Nephron progenitor cell (in vitro differentiated cells): Measurements from ENCODE around the gene ST7.
A peak's percentile ranks its signal among the peaks of the same experiment; 100 is the strongest.

Experiments
- DNase-seq: peaks from one replicate; pipeline ENCODE4 v3.0.0; 2021
- H3K27ac Mint-ChIP-seq: 2 replicates; pipeline ENCODE4 v1.8.0; 2021; ENCODE audit warnings: mild to moderate bottlenecking, moderate library complexity, mixed read lengths
- H3K27me3 Mint-ChIP-seq: 2 replicates; pipeline ENCODE4 v1.8.0; 2021; ENCODE audit warnings: mild to moderate bottlenecking, low read depth, mixed read lengths; ENCODE audit not compliant: poor library complexity
- H3K36me3 Mint-ChIP-seq: 2 replicates; pipeline ENCODE4 v1.8.0; 2021; ENCODE audit warnings: low read depth, mixed read lengths
- H3K4me1 Mint-ChIP-seq: 2 replicates; pipeline ENCODE4 v1.8.0; 2021; ENCODE audit warnings: mixed read lengths
- H3K4me3 Mint-ChIP-seq: 2 replicates; pipeline ENCODE4 v1.8.0; 2021; ENCODE audit warnings: mild to moderate bottlenecking, moderate library complexity, mixed read lengths
- H3K9me3 Mint-ChIP-seq: 2 replicates; pipeline ENCODE4 v1.8.0; 2021; ENCODE audit warnings: mild to moderate bottlenecking, moderate library complexity, mixed read lengths
- CTCF ChIP-seq: fragments of 200-600 bp; sonication (generic); IDR thresholded peaks from 2 replicates; pipeline ENCODE4 v1.5.0; 2021; ENCODE audit warnings: antibody characterized with exemption

Gene ST7

DNA sequence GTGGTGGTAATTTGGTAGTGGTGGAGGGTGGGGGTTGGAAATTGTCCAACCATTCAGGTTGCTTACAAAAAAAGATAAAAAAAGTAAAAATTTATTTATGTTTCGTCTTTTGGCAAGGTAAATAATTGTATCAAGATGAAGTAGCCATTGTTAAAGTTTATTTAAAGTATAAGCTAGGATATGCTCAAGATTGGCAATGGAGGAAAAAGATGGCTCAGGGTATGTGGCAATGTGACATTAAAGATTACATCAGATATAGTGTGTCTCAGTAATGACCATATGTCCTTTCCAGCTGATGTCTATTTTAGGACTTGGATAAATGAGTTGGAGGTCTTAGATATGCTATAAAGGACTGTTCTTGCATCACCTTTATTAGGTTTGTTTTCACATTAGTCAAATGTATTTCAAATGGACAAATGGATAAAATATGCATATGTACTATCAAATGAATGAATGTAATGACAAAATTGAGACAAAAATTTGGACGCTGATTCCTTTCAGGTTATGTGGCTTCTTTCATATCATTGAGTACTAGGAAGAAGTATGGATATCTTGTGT is 60.9 kb downstream of the ST7 start:
- Mint-ChIP-seq H3K27ac (no peak overlapping the region), H3K4me3 (no peak overlapping the region), H3K27me3 (no peaks in the 10 kb centered on the region), H3K4me1 (peaks cover 6% of the 10 kb centered on the region), H3K36me3 (no peaks in the 10 kb centered on the region), H3K9me3 (no peaks in the 10 kb centered on the region)
- no peak for DNase-seq
- no peak for TF ChIP-seq CTCF

GRCh38 chr7:117014673-117015133 is 61.4 kb downstream of the ST7 start:
- Mint-ChIP-seq H3K9me3 (no peaks in the 10 kb centered on the region), H3K4me3 (no peak overlapping the region), H3K36me3 (no peaks in the 10 kb centered on the region), H3K4me1 (peaks cover 6% of the 10 kb centered on the region), H3K27ac (no peak overlapping the region), H3K27me3 (no peaks in the 10 kb centered on the region)
- TF ChIP-seq CTCF: no peak
- DNase-seq: peak; percentile 10

GRCh38 chr7:117015258-117016184 is 62.2 kb downstream of the ST7 start:
- DNase-seq: no peak
- H3K36me3 Mint-ChIP-seq: no peaks in the 10 kb centered on the region
- no peak overlapping the region for H3K27ac Mint-ChIP-seq
- H3K4me3 Mint-ChIP-seq: no peak overlapping the region
- no peak for TF ChIP-seq CTCF
- no peaks in the 10 kb centered on the region for H3K27me3 Mint-ChIP-seq
- no peaks in the 10 kb centered on the region for H3K9me3 Mint-ChIP-seq
- peaks cover 6% of the 10 kb centered on the region for H3K4me1 Mint-ChIP-seq

GRCh38 chr7:117017017-117017451 is 63.7 kb downstream of the ST7 start:
- H3K4me1 Mint-ChIP-seq: peaks cover 8% of the 10 kb centered on the region
- no peak overlapping the region for H3K4me3 Mint-ChIP-seq
- no peak overlapping the region for H3K27ac Mint-ChIP-seq
- no peak for TF ChIP-seq CTCF
- no peak for DNase-seq
- H3K27me3 Mint-ChIP-seq: no peaks in the 10 kb centered on the region
- no peaks in the 10 kb centered on the region for H3K9me3 Mint-ChIP-seq
- no peaks in the 10 kb centered on the region for H3K36me3 Mint-ChIP-seq

DNA sequence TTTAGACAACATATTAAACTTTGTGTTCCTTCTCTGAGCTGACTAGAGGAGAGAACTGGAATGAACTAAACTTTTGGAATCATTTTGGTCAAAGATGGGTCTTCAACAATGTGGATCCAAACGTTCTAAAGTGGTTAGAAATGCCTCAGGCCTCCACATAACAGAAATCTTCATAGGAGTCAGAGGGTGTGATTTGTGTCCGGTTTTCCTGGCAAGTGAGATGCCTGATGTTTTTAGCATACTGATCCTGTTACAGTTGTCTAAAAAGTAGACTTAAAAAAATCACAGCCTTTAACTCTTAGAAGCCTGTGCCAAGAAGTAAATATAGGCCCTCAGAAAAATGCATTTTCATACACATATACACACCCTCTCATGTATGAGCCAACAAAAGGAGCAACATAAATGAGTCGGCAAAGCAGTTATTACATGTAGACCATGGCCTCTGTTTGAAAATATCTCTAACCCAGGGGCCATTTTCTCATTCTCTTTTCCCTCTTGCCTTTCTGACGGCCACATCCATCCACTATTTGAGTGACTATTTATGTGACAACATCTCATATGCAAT is 64.5 kb downstream of the ST7 start:
- TF ChIP-seq CTCF: no peak
- peaks cover 13% of the 10 kb centered on the region for H3K4me1 Mint-ChIP-seq
- no peak overlapping the region for H3K27ac Mint-ChIP-seq
- H3K9me3 Mint-ChIP-seq: no peaks in the 10 kb centered on the region
- H3K36me3 Mint-ChIP-seq: no peaks in the 10 kb centered on the region
- H3K27me3 Mint-ChIP-seq: no peaks in the 10 kb centered on the region
- no peak overlapping the region for H3K4me3 Mint-ChIP-seq
- DNase-seq: no peak
